GM19395 (cell line): ENCODE data around the gene DEDD2.

Experiments
- ATAC-seq: cut with Tn5 transposase; IDR thresholded peaks from one replicate; pipeline ENCODE4 v1.9.1; 2021; ENCODE audit warnings: mild to moderate bottlenecking, moderate library complexity; ENCODE audit not compliant: unreplicated experiment

Gene DEDD2

GRCh38 chr19:42200116-42200715, 17.3 kb downstream of the DEDD2 start:
- no peak for ATAC-seq

DNA sequence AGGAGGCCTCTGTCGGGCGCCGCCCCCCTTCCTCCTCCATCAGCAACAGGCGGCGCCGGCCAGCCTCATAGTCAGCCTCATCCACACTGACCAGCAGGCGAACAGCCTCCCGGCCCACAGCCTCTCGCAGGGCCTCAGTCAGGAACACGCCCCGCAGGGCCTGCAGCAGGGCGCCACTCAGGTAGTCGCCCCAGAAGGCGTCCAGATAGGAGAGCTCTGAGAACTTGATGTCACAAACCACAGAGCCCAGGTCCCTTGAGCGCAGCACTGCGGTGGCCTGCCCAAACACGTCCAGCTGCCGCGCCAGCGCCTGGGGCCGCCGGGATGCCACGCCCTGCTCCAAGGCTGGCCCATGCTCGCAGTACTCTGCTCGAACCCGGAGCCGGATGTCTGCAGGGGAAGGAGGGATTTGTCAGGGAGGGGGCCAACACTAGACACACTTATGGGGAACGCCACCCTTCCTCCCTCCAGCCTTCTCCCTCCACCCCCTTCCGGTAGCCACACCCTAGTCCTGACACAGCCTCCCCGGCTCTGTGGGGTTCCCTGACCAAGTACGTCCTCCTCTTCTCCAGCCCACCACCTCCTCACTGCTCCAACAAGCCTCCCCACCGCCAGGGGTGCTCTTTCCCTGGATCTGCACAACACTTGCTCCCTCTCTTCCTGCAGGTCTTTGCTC, 17.9 kb downstream of the DEDD2 start:
- ATAC-seq = peak; percentile 63

DNA sequence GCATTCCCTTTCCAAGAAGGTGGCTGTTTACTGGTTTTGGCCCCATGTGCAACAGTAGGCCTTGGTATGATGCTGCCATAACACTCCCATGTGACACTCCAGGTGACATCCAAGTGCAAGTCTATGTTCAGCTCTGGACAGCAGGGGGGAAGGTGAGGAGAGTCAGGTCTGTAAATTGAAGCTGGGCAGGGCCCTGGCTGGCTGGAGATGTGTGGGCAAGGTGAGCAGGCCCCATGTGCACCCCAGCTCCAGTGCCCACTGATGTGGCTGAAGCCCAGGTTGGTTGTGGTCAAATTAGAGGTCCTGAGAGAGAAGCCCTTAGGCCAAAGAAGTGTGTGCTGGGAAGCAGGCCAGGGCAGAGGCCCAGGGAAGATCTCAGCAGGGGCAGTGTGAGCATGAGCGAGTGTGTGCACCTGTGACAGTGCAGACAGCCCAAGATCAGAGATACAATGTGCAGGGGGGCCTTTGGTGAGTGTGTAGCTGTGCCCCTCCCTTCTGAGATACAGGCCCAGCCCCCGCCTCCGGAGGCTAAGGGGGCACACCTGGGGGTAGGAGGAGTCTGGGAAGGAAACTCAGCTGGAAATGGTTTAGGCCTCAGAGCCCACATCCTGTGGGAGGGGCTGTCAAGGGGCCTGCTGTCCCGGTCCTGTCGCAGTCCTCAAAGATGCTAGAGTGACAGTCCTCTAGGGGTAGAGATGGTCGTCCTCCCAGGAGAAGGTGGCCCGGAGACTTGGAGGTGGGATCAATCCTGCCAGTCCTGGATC, 18.6 kb downstream of the DEDD2 start:
- peak; percentile 48 for ATAC-seq

GRCh38 chr19:42197375-42197817, 20.1 kb downstream of the DEDD2 start:
- no peak for ATAC-seq

GRCh38 chr19:42196011-42197001, 21.2 kb downstream of the DEDD2 start:
- ATAC-seq = no peak

GRCh38 chr19:42193706-42194105, 23.8 kb downstream of the DEDD2 start:
- ATAC-seq = no peak

GRCh38 chr19:42193294-42193693, 24.2 kb downstream of the DEDD2 start:
- ATAC-seq = no peak

GRCh38 chr19:42191855-42192254, 25.6 kb downstream of the DEDD2 start:
- ATAC-seq = no peak

GRCh38 chr19:42191330-42191729, 26.1 kb downstream of the DEDD2 start:
- no peak for ATAC-seq

DNA sequence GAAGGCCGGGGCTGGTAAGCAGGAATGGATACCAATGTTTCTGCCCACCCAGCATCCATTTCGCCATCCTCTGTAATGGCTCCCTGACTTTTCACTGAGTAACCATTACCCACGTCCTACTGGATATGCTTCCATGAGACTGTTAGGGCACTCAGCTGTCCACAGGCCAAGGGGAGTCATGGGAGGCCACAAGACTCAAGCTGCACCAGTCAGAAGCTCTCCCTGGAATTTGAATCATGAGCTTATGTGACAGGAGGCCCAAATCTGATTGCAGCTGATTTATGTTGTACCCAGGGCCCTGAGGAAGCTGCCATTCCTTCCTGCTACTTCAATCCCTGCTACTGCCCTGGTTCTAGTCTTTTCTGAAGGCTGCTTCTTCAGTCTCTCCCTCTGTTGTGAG, 28.3 kb downstream of the DEDD2 start:
- ATAC-seq = no peak

- no peak for ATAC-seq
These were observed 28.8 kb downstream of the DEDD2 start for GRCh38 chr19:42188665-42189064.

- no peak for ATAC-seq
These were observed 32.2 kb downstream of the DEDD2 start for GRCh38 chr19:42185277-42185676.

GRCh38 chr19:42184401-42184861, 33.0 kb downstream of the DEDD2 start:
- no peak for ATAC-seq

DNA sequence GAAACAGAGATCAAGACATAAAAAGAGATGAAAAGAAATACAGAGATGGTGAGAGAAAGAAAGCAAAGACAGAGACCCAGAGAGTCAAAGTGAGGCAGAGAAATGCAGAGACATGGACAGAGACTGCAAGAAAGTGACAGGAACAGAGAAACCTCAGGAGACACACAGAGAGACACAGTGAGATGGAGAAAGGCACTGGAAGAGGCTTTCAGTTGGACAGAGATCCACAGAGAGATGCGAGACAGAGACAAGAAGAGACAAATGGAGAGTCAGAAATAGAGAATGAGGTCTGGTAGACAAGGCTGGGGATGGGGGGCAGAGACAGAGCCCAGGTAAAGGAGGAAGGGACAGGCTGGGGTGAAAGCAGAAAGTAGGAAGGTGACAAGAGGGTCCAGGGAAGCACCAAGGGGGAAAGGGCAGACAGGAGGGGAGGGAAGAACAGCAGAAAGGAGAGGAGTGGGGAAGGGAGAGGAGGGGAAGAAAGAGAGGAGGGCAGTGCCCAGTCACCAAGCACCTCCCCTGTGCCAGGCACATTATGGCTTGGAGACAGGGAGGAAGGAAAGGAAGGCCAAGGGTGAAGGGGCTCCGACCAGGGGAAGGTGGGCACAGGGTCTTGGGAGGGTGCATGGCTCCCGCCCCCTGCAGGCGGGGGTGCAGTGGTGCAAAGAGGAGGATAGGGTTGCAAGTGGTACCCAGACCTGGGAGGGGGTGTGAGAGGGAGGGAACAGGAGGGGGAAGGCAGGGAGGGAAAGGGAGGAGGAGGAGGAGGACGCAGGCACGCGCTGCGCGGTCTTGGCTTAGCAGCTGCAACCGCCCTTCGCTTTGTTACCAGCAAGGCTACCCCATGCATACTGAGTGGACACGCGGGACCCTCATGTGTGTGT, 38.4 kb downstream of the DEDD2 start:
- no peak for ATAC-seq

- ATAC-seq = no peak
These were observed 39.8 kb downstream of the DEDD2 start for GRCh38 chr19:42177686-42178019.

DNA sequence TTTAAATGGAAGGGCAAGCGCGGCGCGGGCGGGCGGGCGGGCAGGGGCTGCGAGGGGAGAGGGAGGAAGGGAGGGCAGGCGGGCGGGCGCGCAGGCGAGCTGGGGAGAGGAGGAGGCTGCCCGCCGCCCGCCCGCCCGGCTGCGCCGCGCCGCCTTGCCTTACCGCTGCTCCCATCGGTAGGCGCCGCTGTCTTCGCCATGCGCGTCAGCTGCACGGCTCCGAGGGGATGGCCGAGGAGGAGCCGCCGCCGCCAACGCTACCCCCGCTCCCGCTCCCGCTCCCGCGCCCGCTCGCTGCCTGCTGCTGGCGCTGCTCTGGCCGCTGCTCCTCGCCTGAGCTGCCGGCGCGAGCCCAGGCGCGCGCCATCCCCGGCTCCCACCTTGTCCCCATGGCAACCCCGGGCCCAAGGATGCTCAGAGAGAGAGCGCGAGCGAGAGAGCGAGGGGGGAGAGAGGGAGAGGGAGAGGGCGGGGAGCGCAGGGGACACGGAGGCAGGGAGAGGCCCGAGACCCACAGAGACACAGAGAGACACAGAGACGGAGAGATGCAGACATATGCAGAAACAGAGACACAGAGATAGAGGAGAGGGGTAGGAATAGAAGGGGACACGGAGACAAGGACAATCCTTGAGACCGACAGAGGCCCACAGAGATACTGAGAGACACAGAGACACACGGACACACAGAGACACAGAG, 40.3 kb downstream of the DEDD2 start:
- ATAC-seq = no peak

DNA sequence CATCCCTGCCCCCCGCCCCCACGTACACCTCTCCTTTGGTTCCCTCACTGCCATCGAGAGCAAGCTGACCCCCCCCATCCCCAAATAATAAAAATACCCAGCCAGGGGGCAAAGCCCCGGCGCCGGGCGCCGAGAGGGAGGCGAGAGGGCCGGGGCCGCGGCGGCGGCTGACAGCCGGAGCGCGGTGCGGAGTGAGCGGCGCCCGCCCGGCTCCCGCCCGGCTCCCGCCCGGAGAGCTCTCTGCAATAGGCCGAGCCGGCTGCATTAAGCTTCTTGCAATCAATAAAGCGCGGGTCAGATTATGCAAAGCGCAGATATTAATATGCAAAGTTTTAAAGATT, 40.9 kb downstream of the DEDD2 start:
- no peak for ATAC-seq

GRCh38 chr19:42175952-42176648, 41.4 kb downstream of the DEDD2 start:
- no peak for ATAC-seq
